IMR-90 (cell line): Measurements from ENCODE around the gene MRPL12. TPM values are rescaled to one million over a fixed set of nuclear protein-coding genes. Genes with fewer than 3 reads are reported as not detected.

ENCODE experiments used
- ATAC-seq: fragments of 200-7000 bp; cut with Tn5 transposase; 2 replicates; pipeline ENCODE4 v1.9.1; 2020; ENCODE audit warnings: low read depth, mild to moderate bottlenecking, moderate library complexity
- BruUV-seq: library from RNA; stranded (reverse); fragments of 400-500 nt; replicated peaks from 2 replicates; lab custom pipeline; 2021; lab: Mats Ljungman, UMichigan
- CTCF ChIA-PET: fragments of 300-600 bp; formaldehyde crosslinking; extraction: SDS; loops from one replicate; lab custom pipeline; 2021; ENCODE audit warnings: antibody characterized with exemption; lab: Yijun Ruan, JAX
- POLR2A ChIA-PET: fragments of 300-600 bp; sonication (Branson Sonifier 250); formaldehyde crosslinking; loops from one replicate; lab custom pipeline; 2022; ENCODE audit warnings: antibody characterized with exemption; ENCODE audit not compliant: unreplicated experiment; lab: Charles Lee
- DNase-seq: peaks from one replicate; pipeline ENCODE4 v3.0.0; 2013
- H2AFZ ChIP-seq: replicated peaks from 2 replicates; pipeline ENCODE3; 2013; ENCODE audit warnings: low read length, mild to moderate bottlenecking; ENCODE audit not compliant: poor library complexity
- H2AK5ac ChIP-seq: 2 replicates; pipeline ENCODE4 v1.6.1; 2013; ENCODE audit warnings: low read depth, low read length, inconsistent platforms
- H2AK9ac ChIP-seq: replicated peaks from 2 replicates; pipeline ENCODE3; 2013; ENCODE audit warnings: mild to moderate bottlenecking, low read depth, low read length, moderate library complexity; ENCODE audit not compliant: poor library complexity
- H2BK120ac ChIP-seq: 2 replicates; pipeline ENCODE4 v1.6.1; 2013; ENCODE audit warnings: low read depth, low read length, inconsistent platforms
- H2BK15ac ChIP-seq: 3 replicates; pipeline ENCODE4 v1.6.1; 2013; ENCODE audit warnings: low read depth, low read length, inconsistent platforms
- H2BK20ac ChIP-seq: 2 replicates; pipeline ENCODE4 v1.6.1; 2013; ENCODE audit warnings: low read depth, mild to moderate bottlenecking, inconsistent platforms, low read length, moderate library complexity
- H2BK5ac ChIP-seq: 2 replicates; pipeline ENCODE4 v1.6.1; 2013; ENCODE audit warnings: mild to moderate bottlenecking, low read depth, low read length, inconsistent platforms; ENCODE audit not compliant: poor library complexity, severe bottlenecking
- H3K14ac ChIP-seq: replicated peaks from 2 replicates; pipeline ENCODE4 v1.6.1; 2013; ENCODE audit warnings: low read depth, low read length, inconsistent platforms
- H3K18ac ChIP-seq: 2 replicates; pipeline ENCODE4 v1.6.1; 2013; ENCODE audit warnings: low read depth, low read length, control low read depth
- H3K23ac ChIP-seq: 2 replicates; pipeline ENCODE4 v1.6.1; 2013; ENCODE audit warnings: low read depth, low read length, inconsistent platforms
- H3K27ac ChIP-seq: 2 replicates; pipeline ENCODE4 v1.5.1; 2013; ENCODE audit warnings: mild to moderate bottlenecking, control low read depth, low read length; ENCODE audit not compliant: insufficient read depth
- H3K27me3 ChIP-seq: 2 replicates; pipeline ENCODE4 v1.6.1; 2013; ENCODE audit warnings: low read length; ENCODE audit not compliant: control insufficient read depth, insufficient read depth
- H3K36me3 ChIP-seq: 2 replicates; pipeline ENCODE4 v1.6.1; 2013; ENCODE audit warnings: low read length, mixed read lengths; ENCODE audit not compliant: control insufficient read depth, insufficient read depth
- H3K4ac ChIP-seq: 2 replicates; pipeline ENCODE4 v1.6.1; 2013; ENCODE audit warnings: low read depth, low read length, inconsistent platforms
- H3K4me1 ChIP-seq: 2 replicates; pipeline ENCODE4 v1.6.1; 2013; ENCODE audit warnings: low read length, mixed read lengths; ENCODE audit not compliant: control insufficient read depth, insufficient read depth
- H3K4me2 ChIP-seq: 2 replicates; pipeline ENCODE4 v1.6.1; 2013; ENCODE audit warnings: low read depth, mild to moderate bottlenecking, control low read depth, low read length, moderate library complexity
- H3K4me3 ChIP-seq: 2 replicates; pipeline ENCODE4 v1.5.1; 2013; ENCODE audit warnings: low read depth, mild to moderate bottlenecking, control low read depth, low read length, moderate library complexity; ENCODE audit not compliant: insufficient read depth
- H3K56ac ChIP-seq: 2 replicates; pipeline ENCODE4 v1.6.1; 2013; ENCODE audit warnings: low read length, inconsistent platforms; ENCODE audit not compliant: insufficient read depth; ENCODE audit errors: extremely low read depth
- H3K79me1 ChIP-seq, 2 experiments: 2 replicates each; pipeline ENCODE4 v1.6.1; 2013; ENCODE audit warnings: low read length in 2 of 2, inconsistent platforms in 1 of 2, low read depth in 1 of 2
- H3K9ac ChIP-seq: 2 replicates; pipeline ENCODE4 v1.6.1; 2013; ENCODE audit warnings: low read depth, low read length, control low read depth
- H3K9me1 ChIP-seq: 2 replicates; pipeline ENCODE4 v1.6.1; 2013; ENCODE audit warnings: low read length, inconsistent platforms; ENCODE audit not compliant: insufficient read depth
- H3K9me3 ChIP-seq: 2 replicates; pipeline ENCODE4 v1.6.1; 2013; ENCODE audit warnings: low read length; ENCODE audit not compliant: control insufficient read depth, insufficient read depth
- H4K20me1 ChIP-seq: 2 replicates; pipeline ENCODE4 v1.6.1; 2013; ENCODE audit warnings: low read length, inconsistent platforms; ENCODE audit not compliant: insufficient read depth
- H4K5ac ChIP-seq: 2 replicates; pipeline ENCODE4 v1.6.1; 2013; ENCODE audit warnings: mild to moderate bottlenecking, low read depth, low read length, control low read depth
- H4K8ac ChIP-seq, 2 experiments: 2 replicates each; pipeline ENCODE4 v1.6.1; 2013; ENCODE audit warnings: low read depth in 2 of 2, low read length in 2 of 2, control low read depth in 1 of 2, inconsistent platforms in 1 of 2
- H4K91ac ChIP-seq: 2 replicates; pipeline ENCODE4 v1.6.1; 2013; ENCODE audit warnings: low read depth, low read length, inconsistent platforms; ENCODE audit not compliant: insufficient read depth
- CHD1 ChIP-seq: IDR thresholded peaks from 2 replicates; pipeline ENCODE4 v1.6.1; 2012; ENCODE audit warnings: low read depth, low read length, improper control_type of control experiment
- FOS ChIP-seq: fragments of 150-350 bp; IDR thresholded peaks from 2 replicates; pipeline ENCODE4 v1.6.1; 2016; ENCODE audit warnings: low read depth, low read length
- MAZ ChIP-seq: IDR thresholded peaks from 2 replicates; pipeline ENCODE4 v1.6.1; 2012; ENCODE audit warnings: low read depth, mild to moderate bottlenecking, low read length, improper control_type of control experiment, moderate library complexity, borderline replicate concordance
- RAD21 ChIP-seq: IDR thresholded peaks from 2 replicates; pipeline ENCODE4 v1.6.1; 2012; ENCODE audit warnings: low read length, improper control_type of control experiment
- WGBS, 2 experiments: methylation state at CpG; one replicate each; pipeline versions ENCODE4 v1.1.5 to v1.1.7; 2013; ENCODE audit warnings: missing lambda C conversion rate in 2 of 2; ENCODE audit not compliant: insufficient read length in 1 of 2; ENCODE audit errors: extremely low coverage in 2 of 2; 5-methylcytosine and 5-hydroxymethylcytosine counted together
- dilution Hi-C: fragments of 300-500 bp; cut with HindIII; formaldehyde crosslinking; loops from one replicate; pipeline ENCODE4 v1.14.3; 2018; ENCODE audit warnings: low sequenced_read_pairs; ENCODE audit not compliant: unreplicated experiment
- in situ Hi-C: fragments of 300-500 bp; cut with MboI; formaldehyde crosslinking; loops from 3 replicates; pipeline ENCODE4 v1.14.3; 2019; ENCODE audit warnings: low sequenced_read_pairs, inconsistent platforms, mixed read lengths
- intact Hi-C: fragments of 100-400 bp; cut with micrococcal nuclease; formaldehyde crosslinking; loops from 2 replicates; pipeline ENCODE4 v1.10.0; 2022
- polyA plus RNA-seq, 3 experiments: library from polyadenylated mRNA; depleted of rRNA; stranded (reverse); fragments of >200 nt; gene quantifications; 2 replicates each; pipeline ENCODE4 v1.2.3, GENCODE V29; 2012; ENCODE audit warnings: low replicate concordance in 1 of 3
- total RNA-seq: library from RNA; depleted of rRNA; stranded (reverse); fragments of >200 nt; gene quantifications from 2 replicates; pipeline ENCODE4 v1.2.3, GENCODE V29; 2012
- TF ChIP-seq, protein P1 (sequence below): fragments of 150-350 bp; IDR thresholded peaks from 2 replicates; pipeline ENCODE4 v1.6.1; 2017; ENCODE audit warnings: mild to moderate bottlenecking, antibody characterized with exemption, low read length, low read depth
- TF ChIP-seq, protein P2 (sequence below): fragments of 150-350 bp; IDR thresholded peaks from 2 replicates; pipeline ENCODE4 v1.6.1; 2016; ENCODE audit warnings: low read depth, mild to moderate bottlenecking, low read length, moderate library complexity, borderline replicate concordance

MRPL12 gene
- total and polyA plus RNA-seq, 2 of the 4 experiments (the other 2 are of a cell fraction): 17.2 to 111 TPM

DNA sequence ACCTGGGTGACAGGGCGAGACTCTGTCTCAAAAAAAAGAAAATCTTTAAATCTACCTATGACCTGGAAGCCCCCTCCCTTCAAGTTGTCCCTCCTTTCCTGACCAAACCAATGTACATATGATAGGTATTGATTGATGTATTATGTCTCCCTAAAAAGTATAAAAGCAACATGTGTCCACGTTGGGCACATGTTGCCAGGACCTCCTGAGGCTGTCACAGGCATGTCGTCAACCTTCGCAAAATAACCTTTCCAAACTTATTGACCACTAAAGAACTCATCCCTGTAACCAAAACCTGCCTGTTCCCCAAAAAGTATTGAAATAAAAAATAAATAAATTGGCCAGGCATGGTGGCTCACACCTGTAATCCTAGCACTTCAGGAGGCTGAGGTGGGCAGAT lies 41.2 kb upstream of the MRPL12 start:
- POLR2A ChIA-PET: no interaction called here
- Histone ChIP-seq H2BK20ac (no peak overlapping the region), H3K4ac (no peak overlapping the region), H3K4me2 (no peak overlapping the region), H2BK15ac (no peak overlapping the region), H3K56ac (no peak overlapping the region), H3K4me3 (no peak overlapping the region), H3K27me3 (no peaks in the 10 kb centered on the region), H3K23ac (no peak overlapping the region), H3K14ac (no peak overlapping the region), H3K36me3 (peaks cover 8% of the 10 kb centered on the region), H2BK5ac (no peak overlapping the region), H4K20me1 (no peaks in the 10 kb centered on the region), H2BK120ac (no peak overlapping the region), H3K4me1 (peaks cover 8% of the 10 kb centered on the region), H4K5ac (no peak overlapping the region), H3K79me1 (peaks cover 13 to 25% of the 10 kb centered on the region in 2 experiments), H3K9me3 (no peaks in the 10 kb centered on the region), H4K8ac (no peak overlapping the region), H4K91ac (no peak overlapping the region), H2AFZ (no peak overlapping the region), H2AK5ac (no peak overlapping the region), H3K27ac (no peak overlapping the region), H3K9me1 (peaks cover 16% of the 10 kb centered on the region), H2AK9ac (no peak overlapping the region), H3K9ac (no peak overlapping the region), H3K18ac (no peak overlapping the region)
- BruUV-seq: no TSS peak
- in situ Hi-C loops (no loop called here), intact Hi-C loops (no loop called here), dilution Hi-C loops (no loop called here)
- no peak for ATAC-seq
- CTCF ChIA-PET: no interaction called here
- WGBS, 2 experiments: no CpG with 5 or more reads among the region's 4 CpGs
- DNase-seq: no peak
- TF ChIP-seq, protein P1, sequence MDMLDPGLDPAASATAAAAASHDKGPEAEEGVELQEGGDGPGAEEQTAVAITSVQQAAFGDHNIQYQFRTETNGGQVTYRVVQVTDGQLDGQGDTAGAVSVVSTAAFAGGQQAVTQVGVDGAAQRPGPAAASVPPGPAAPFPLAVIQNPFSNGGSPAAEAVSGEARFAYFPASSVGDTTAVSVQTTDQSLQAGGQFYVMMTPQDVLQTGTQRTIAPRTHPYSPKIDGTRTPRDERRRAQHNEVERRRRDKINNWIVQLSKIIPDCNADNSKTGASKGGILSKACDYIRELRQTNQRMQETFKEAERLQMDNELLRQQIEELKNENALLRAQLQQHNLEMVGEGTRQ: no peak
- TF ChIP-seq MAZ (no peak), CHD1 (no peak), FOS (no peak), RAD21 (no peak)
- TF ChIP-seq, protein P2, sequence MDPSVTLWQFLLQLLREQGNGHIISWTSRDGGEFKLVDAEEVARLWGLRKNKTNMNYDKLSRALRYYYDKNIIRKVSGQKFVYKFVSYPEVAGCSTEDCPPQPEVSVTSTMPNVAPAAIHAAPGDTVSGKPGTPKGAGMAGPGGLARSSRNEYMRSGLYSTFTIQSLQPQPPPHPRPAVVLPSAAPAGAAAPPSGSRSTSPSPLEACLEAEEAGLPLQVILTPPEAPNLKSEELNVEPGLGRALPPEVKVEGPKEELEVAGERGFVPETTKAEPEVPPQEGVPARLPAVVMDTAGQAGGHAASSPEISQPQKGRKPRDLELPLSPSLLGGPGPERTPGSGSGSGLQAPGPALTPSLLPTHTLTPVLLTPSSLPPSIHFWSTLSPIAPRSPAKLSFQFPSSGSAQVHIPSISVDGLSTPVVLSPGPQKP: no peak
